Breast epithelium (tissue), 3 donors: ENCODE results near the gene TNF.

Source experiments
- POLR2A ChIP-seq: fragments of 450-650 bp; IDR thresholded peaks from one replicate; pipeline ENCODE4 v1.6.1; 2016; ENCODE audit warnings: antibody characterized with exemption, mild to moderate bottlenecking, moderate library complexity
- POLR2AphosphoS5 ChIP-seq, 3 donors: sonication (generic); formaldehyde crosslinking; IDR thresholded peaks; one replicate each; pipeline ENCODE4 v1.6.1; 2017; ENCODE audit warnings: antibody characterized with exemption in 3 of 3
- TF ChIP-seq, protein P1 (sequence below), 3 donors: fragments of 450-650 bp; IDR thresholded peaks; one replicate each; pipeline ENCODE4 v1.5.1; 2016 to 2017; ENCODE audit warnings: antibody characterized with exemption in 3 of 3, mild to moderate bottlenecking in 3 of 3, moderate library complexity in 3 of 3

DNA sequence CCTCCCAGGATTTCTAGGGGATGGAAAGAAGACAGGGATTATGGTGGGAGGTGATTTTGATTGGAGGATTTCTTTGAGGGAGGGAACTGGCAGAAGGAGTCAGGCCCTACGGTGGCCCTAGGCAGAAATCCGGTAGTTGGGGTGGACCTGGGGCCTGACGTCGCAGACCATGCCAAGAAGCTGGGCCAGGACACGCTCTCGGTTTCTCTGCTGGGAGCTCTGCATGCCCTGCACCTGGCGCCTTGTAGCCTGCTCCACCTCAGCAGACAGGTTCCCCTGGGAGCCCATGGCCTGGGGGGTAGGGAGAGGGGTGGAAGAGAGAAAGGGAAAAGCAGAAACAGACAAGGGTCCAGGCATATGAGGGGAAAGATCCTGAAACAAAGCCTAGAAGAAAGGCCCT is 30.1 kb upstream of the TNF start:
- TF ChIP-seq POLR2A: no peak
- no peak for TF ChIP-seq POLR2AphosphoS5 (IDR thresholded peaks at IDR 0.05)
- TF ChIP-seq, protein P1, sequence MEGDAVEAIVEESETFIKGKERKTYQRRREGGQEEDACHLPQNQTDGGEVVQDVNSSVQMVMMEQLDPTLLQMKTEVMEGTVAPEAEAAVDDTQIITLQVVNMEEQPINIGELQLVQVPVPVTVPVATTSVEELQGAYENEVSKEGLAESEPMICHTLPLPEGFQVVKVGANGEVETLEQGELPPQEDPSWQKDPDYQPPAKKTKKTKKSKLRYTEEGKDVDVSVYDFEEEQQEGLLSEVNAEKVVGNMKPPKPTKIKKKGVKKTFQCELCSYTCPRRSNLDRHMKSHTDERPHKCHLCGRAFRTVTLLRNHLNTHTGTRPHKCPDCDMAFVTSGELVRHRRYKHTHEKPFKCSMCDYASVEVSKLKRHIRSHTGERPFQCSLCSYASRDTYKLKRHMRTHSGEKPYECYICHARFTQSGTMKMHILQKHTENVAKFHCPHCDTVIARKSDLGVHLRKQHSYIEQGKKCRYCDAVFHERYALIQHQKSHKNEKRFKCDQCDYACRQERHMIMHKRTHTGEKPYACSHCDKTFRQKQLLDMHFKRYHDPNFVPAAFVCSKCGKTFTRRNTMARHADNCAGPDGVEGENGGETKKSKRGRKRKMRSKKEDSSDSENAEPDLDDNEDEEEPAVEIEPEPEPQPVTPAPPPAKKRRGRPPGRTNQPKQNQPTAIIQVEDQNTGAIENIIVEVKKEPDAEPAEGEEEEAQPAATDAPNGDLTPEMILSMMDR (IDR thresholded peaks at IDR 0.05): no peak
